Caco-2 (cell line): ENCODE measurements around the gene BRINP3. TPM values are rescaled to one million over a fixed set of nuclear protein-coding genes. Genes with fewer than 3 reads are reported as not detected.

Experiments
- BruUV-seq: library from RNA; stranded (reverse); fragments of 400-500 nt; replicated peaks from 2 replicates; lab custom pipeline; 2021; lab: Mats Ljungman, UMichigan
- CTCF ChIA-PET: fragments of 300-600 bp; sonication (Branson Sonifier 250); formaldehyde crosslinking; loops from one replicate; lab custom pipeline; 2022; ENCODE audit warnings: antibody characterized with exemption; lab: Charles Lee
- POLR2A ChIA-PET: fragments of 300-600 bp; sonication (Branson Sonifier 250); formaldehyde crosslinking; loops from one replicate; lab custom pipeline; 2022; ENCODE audit warnings: antibody characterized with exemption; lab: Charles Lee
- DNase-seq, 2 experiments: peaks; one replicate each; pipeline versions ENCODE4 v3.0.0 to v3.0.0-alpha.2; 2020 to 2022
- H3K27me3 ChIP-seq: replicated peaks from 2 replicates; pipeline ENCODE4 v1.6.0; 2011; ENCODE audit warnings: low read length; ENCODE audit not compliant: control insufficient read depth, insufficient read depth
- H3K36me3 ChIP-seq: 2 replicates; pipeline ENCODE4 v1.5.1; 2011; ENCODE audit warnings: low read length; ENCODE audit not compliant: control insufficient read depth, insufficient read depth
- H3K4me1 ChIP-seq: fragments of 250-450 bp; sonication (Bioruptor Pico); 2 replicates; pipeline ENCODE4 v1.5.1; 2020; ENCODE audit warnings: mild to moderate bottlenecking
- H3K4me3 ChIP-seq: 2 replicates; pipeline ENCODE4 v1.5.1; 2011; ENCODE audit warnings: low read depth, mild to moderate bottlenecking, control low read depth, low read length
- H3K9me3 ChIP-seq: fragments of 250-450 bp; sonication (Bioruptor Pico); 2 replicates; pipeline ENCODE4 v1.5.1; 2020; ENCODE audit warnings: mild to moderate bottlenecking, moderate library complexity
- H3K27ac Mint-ChIP-seq: one replicate; pipeline ENCODE4 v1.8.0; 2022; ENCODE audit warnings: mixed read lengths; ENCODE audit not compliant: unreplicated experiment
- H3K27me3 Mint-ChIP-seq: one replicate; pipeline ENCODE4 v1.8.0; 2022; ENCODE audit warnings: mixed read lengths; ENCODE audit not compliant: insufficient read depth, unreplicated experiment
- H3K36me3 Mint-ChIP-seq: one replicate; pipeline ENCODE4 v1.8.0; 2022; ENCODE audit warnings: mild to moderate bottlenecking, mixed read lengths; ENCODE audit not compliant: insufficient read depth, unreplicated experiment
- H3K4me1 Mint-ChIP-seq: one replicate; pipeline ENCODE4 v1.8.0; 2022; ENCODE audit warnings: low read depth, mixed read lengths; ENCODE audit not compliant: unreplicated experiment
- H3K4me3 Mint-ChIP-seq: one replicate; pipeline ENCODE4 v1.8.0; 2022; ENCODE audit warnings: mild to moderate bottlenecking, moderate library complexity, mixed read lengths; ENCODE audit not compliant: unreplicated experiment
- H3K9me3 Mint-ChIP-seq: one replicate; pipeline ENCODE4 v1.8.0; 2022; ENCODE audit warnings: mixed read lengths; ENCODE audit not compliant: unreplicated experiment
- CTCF ChIP-seq, 2 experiments: fragments of 200-600 bp in 1 of 2; IDR thresholded peaks; 1 replicate in 1 of 2; 2 replicates in 1 of 2; pipeline versions ENCODE4 v1.5.1 to v1.8.0; 2011 to 2022; ENCODE audit warnings: antibody characterized with exemption in 1 of 2, control low read depth in 1 of 2, inconsistent platforms in 1 of 2, low read depth in 1 of 2, low read length in 1 of 2, mild to moderate bottlenecking in 1 of 2, moderate library complexity in 1 of 2; ENCODE audit not compliant: insufficient read depth in 1 of 2, severe bottlenecking in 1 of 2, unreplicated experiment in 1 of 2
- intact Hi-C: fragments of 100-400 bp; cut with micrococcal nuclease; formaldehyde crosslinking; loops from one replicate; pipeline ENCODE4 v1.10.0; 2022; ENCODE audit not compliant: unreplicated experiment
- total RNA-seq: library from RNA; stranded (reverse); gene quantifications from 2 replicates; pipeline ENCODE4 v1.2.3, GENCODE V29; 2022

BRINP3 gene
- total RNA-seq, 1 experiment from 2014 or later = not detected

- no peak overlapping the region for H3K27ac Mint-ChIP-seq
Observed at GRCh38 chr1:190169311-190170067, 308.2 kb downstream of the BRINP3 start.

GRCh38 chr1:190168893-190169280 lies 308.8 kb downstream of the BRINP3 start:
- ChIA-PET POLR2A (no interaction called here), CTCF (no interaction called here)
- H3K27ac Mint-ChIP-seq = no peak overlapping the region
- H3K4me1 Mint-ChIP-seq = no peaks in the 10 kb centered on the region
- H3K36me3 Mint-ChIP-seq = no peaks in the 10 kb centered on the region
- Histone ChIP-seq H3K27me3 (no peaks in the 10 kb centered on the region), H3K4me3 (no peak overlapping the region), H3K36me3 (no peaks in the 10 kb centered on the region), H3K4me1 (no peaks in the 10 kb centered on the region), H3K9me3 (no peaks in the 10 kb centered on the region)
- H3K27me3 Mint-ChIP-seq = no peaks in the 10 kb centered on the region
- no peak for TF ChIP-seq CTCF (IDR thresholded peaks at IDR 0.05; ENCODE audit: insufficient read depth in 1 of 2, low read depth in 1 of 2, low read length in 1 of 2, severe bottlenecking in 1 of 2, unreplicated experiment in 1 of 2)
- H3K9me3 Mint-ChIP-seq = no peaks in the 10 kb centered on the region
- DNase-seq = no peak
- intact Hi-C loops = no loop called here
- H3K4me3 Mint-ChIP-seq = no peak overlapping the region
- BruUV-seq = no TSS peak

More at GRCh38 chr1:190169311-190170067, 308.2 kb downstream of the BRINP3 start:
- CTCF ChIA-PET = no interaction called here
- no peak for TF ChIP-seq CTCF (IDR thresholded peaks at IDR 0.05; ENCODE audit: insufficient read depth in 1 of 2, low read depth in 1 of 2, low read length in 1 of 2, severe bottlenecking in 1 of 2, unreplicated experiment in 1 of 2)
- no TSS peak for BruUV-seq
- POLR2A ChIA-PET = no interaction called here
- no peak overlapping the region for H3K4me3 ChIP-seq
- H3K36me3 ChIP-seq = no peaks in the 10 kb centered on the region
- no peaks in the 10 kb centered on the region for H3K36me3 Mint-ChIP-seq
- no peak overlapping the region for H3K4me3 Mint-ChIP-seq
- no peak for DNase-seq
- no peaks in the 10 kb centered on the region for H3K27me3 ChIP-seq
- intact Hi-C loops = no loop called here
- H3K4me1 ChIP-seq = no peaks in the 10 kb centered on the region
- H3K9me3 ChIP-seq = no peaks in the 10 kb centered on the region
- H3K27me3 Mint-ChIP-seq = no peaks in the 10 kb centered on the region
- H3K9me3 Mint-ChIP-seq = no peaks in the 10 kb centered on the region
- H3K4me1 Mint-ChIP-seq = no peaks in the 10 kb centered on the region

GRCh38 chr1:190168116-190168892 lies 309.4 kb downstream of the BRINP3 start:
- H3K4me1 Mint-ChIP-seq = no peaks in the 10 kb centered on the region
- no TSS peak for BruUV-seq
- no peaks in the 10 kb centered on the region for H3K9me3 Mint-ChIP-seq
- H3K36me3 Mint-ChIP-seq = no peaks in the 10 kb centered on the region
- Histone ChIP-seq H3K36me3 (no peaks in the 10 kb centered on the region), H3K4me3 (no peak overlapping the region), H3K9me3 (no peaks in the 10 kb centered on the region), H3K27me3 (no peaks in the 10 kb centered on the region), H3K4me1 (no peaks in the 10 kb centered on the region)
- intact Hi-C loops = no loop called here
- H3K27me3 Mint-ChIP-seq = no peaks in the 10 kb centered on the region
- TF ChIP-seq CTCF (IDR thresholded peaks at IDR 0.05; ENCODE audit: insufficient read depth in 1 of 2, low read depth in 1 of 2, low read length in 1 of 2, severe bottlenecking in 1 of 2, unreplicated experiment in 1 of 2) = no peak
- POLR2A ChIA-PET = no interaction called here
- H3K27ac Mint-ChIP-seq = no peak overlapping the region
- H3K4me3 Mint-ChIP-seq = no peak overlapping the region
- DNase-seq = no peak
- CTCF ChIA-PET = no interaction called here
